K562 (cell line): ENCODE measurements around the gene STMN3. TPM values are rescaled to one million over a fixed set of nuclear protein-coding genes. Genes with fewer than 3 reads are reported as not detected.
A peak's percentile ranks its signal among the peaks of the same experiment; 100 is the strongest.

Experiments used
- ATAC-seq: fragments of 200-7000 bp; cut with Tn5 transposase; 3 replicates; pipeline ENCODE4 v1.9.1; 2020; ENCODE audit warnings: moderate library complexity
- BruUV-seq: library from RNA; stranded (reverse); fragments of 400-500 nt; replicated peaks from 2 replicates; lab custom pipeline; 2021; lab: Mats Ljungman, UMichigan
- CTCF ChIA-PET: fragments of 300-600 bp; formaldehyde crosslinking; extraction: SDS; loops from one replicate; lab custom pipeline; 2021; ENCODE audit warnings: low intra/inter-chr PET ratio; lab: Yijun Ruan, JAX
- POLR2A ChIA-PET: fragments of 300-600, 350-650 bp; sonication (Branson Sonifier 250); formaldehyde crosslinking; extraction: SDS; loops from one replicate; lab custom pipeline; 2021; ENCODE audit warnings: antibody characterized with exemption, inconsistent platforms; lab: Yijun Ruan, JAX
- DNase-seq, 4 experiments: peaks; one replicate each; pipeline versions ENCODE4 v3.0.0 to v3.0.0-alpha.2; 2011 to 2018; ENCODE audit warnings: low spot score in 3 of 4, mixed read lengths in 3 of 4; ENCODE audit errors: extremely low read depth in 1 of 4
- FAIRE-seq: peaks from 2 replicates; lab custom pipeline; 2011; peaks lifted over from hg19 to GRCh38; lab: Jason Lieb, UNC
- H2AFZ ChIP-seq: 2 replicates; pipeline ENCODE4 v1.6.0; 2011; ENCODE audit warnings: low read depth, low read length, control low read depth, inconsistent platforms
- H3K27ac ChIP-seq: fragments of 200-600 bp; 3 replicates; pipeline ENCODE4 v1.8.0; 2011; ENCODE audit warnings: low read depth, mild to moderate bottlenecking, control low read depth, inconsistent platforms, low read length, moderate library complexity, mixed read lengths; ENCODE audit errors: extremely low read depth
- H3K27me3 ChIP-seq, 2 experiments: fragments of 300-600 bp in 1 of 2; 2 replicates in 1 of 2; 3 replicates in 1 of 2; pipeline versions ENCODE4 v1.6.0 to v1.8.0; 2011; ENCODE audit warnings: inconsistent platforms in 2 of 2, low read length in 2 of 2, mild to moderate bottlenecking in 1 of 2, mixed read lengths in 1 of 2, moderate library complexity in 1 of 2; ENCODE audit not compliant: control insufficient read depth in 2 of 2, insufficient read depth in 2 of 2
- H3K36me3 ChIP-seq: fragments of 300-600 bp; 3 replicates; pipeline ENCODE4 v1.8.0; 2011; ENCODE audit warnings: mild to moderate bottlenecking, low read length, inconsistent platforms; ENCODE audit not compliant: control insufficient read depth, insufficient read depth
- H3K4me1 ChIP-seq, 2 experiments: fragments of 200-600 bp in 1 of 2; replicated peaks in 1 of 2; 2 replicates in 1 of 2; 3 replicates in 1 of 2; pipeline versions ENCODE4 v1.5.1 to v1.8.0; 2011; ENCODE audit warnings: inconsistent platforms in 2 of 2, low read length in 2 of 2, mild to moderate bottlenecking in 1 of 2, mixed read lengths in 1 of 2, moderate library complexity in 1 of 2; ENCODE audit not compliant: control insufficient read depth in 2 of 2, insufficient read depth in 2 of 2
- H3K4me2 ChIP-seq: 2 replicates; pipeline ENCODE4 v1.6.1; 2011; ENCODE audit warnings: low read length, control low read depth, inconsistent platforms, mixed read lengths; ENCODE audit not compliant: insufficient read depth
- H3K4me3 ChIP-seq: fragments of 200-600 bp; sonication (generic), shearing (Covaris generic); 2 replicates; pipeline ENCODE4 v1.5.1; 2016; ENCODE audit warnings: control low read depth, inconsistent platforms
- H3K79me2 ChIP-seq: fragments of 200-600 bp; 3 replicates; pipeline ENCODE4 v1.8.0; 2011; ENCODE audit warnings: low read length, inconsistent platforms; ENCODE audit not compliant: control insufficient read depth, insufficient read depth
- H3K9ac ChIP-seq, 2 experiments: 2 replicates each; pipeline versions ENCODE4 v1.6.0 to v1.6.1; 2011; ENCODE audit warnings: low read depth in 2 of 2, low read length in 2 of 2, control low read depth in 1 of 2, inconsistent platforms in 1 of 2, mild to moderate bottlenecking in 1 of 2, mixed read lengths in 1 of 2; ENCODE audit not compliant: insufficient read depth in 1 of 2
- H3K9me1 ChIP-seq: one replicate; pipeline ENCODE4 v1.6.0; 2011; ENCODE audit warnings: inconsistent platforms, mild to moderate bottlenecking, low read length, moderate library complexity; ENCODE audit not compliant: control insufficient read depth, insufficient read depth
- H3K9me3 ChIP-seq: replicated peaks from 2 replicates; pipeline ENCODE4 v1.5.1; 2011; ENCODE audit warnings: low read depth, low read length, inconsistent platforms; ENCODE audit not compliant: control insufficient read depth, insufficient read depth
- H4K20me1 ChIP-seq: replicated peaks from 2 replicates; pipeline ENCODE4 v1.6.1; 2011; ENCODE audit warnings: low read length, inconsistent platforms, mixed read lengths; ENCODE audit not compliant: control insufficient read depth, insufficient read depth
- HDAC1 ChIP-seq, 2 experiments: fragments of 450-650 bp; IDR thresholded peaks; 2 replicates each; pipeline ENCODE4 v1.6.1; 2016 to 2017; ENCODE audit warnings: inconsistent platforms in 1 of 2, mild to moderate bottlenecking in 1 of 2, moderate library complexity in 1 of 2
- HDAC3 ChIP-seq: fragments of 450-650 bp; IDR thresholded peaks from 2 replicates; pipeline ENCODE4 v1.6.1; 2018; ENCODE audit warnings: borderline replicate concordance, mild to moderate bottlenecking, moderate library complexity; ENCODE audit not compliant: partially characterized antibody
- PTRF ChIP-seq: fragments of 450-650 bp; IDR thresholded peaks from 2 replicates; pipeline ENCODE4 v1.6.1; 2016; ENCODE audit warnings: mild to moderate bottlenecking, missing genetic modification characterization, missing compliant biosample characterization
- SPI1 ChIP-seq: IDR thresholded peaks from 2 replicates; pipeline ENCODE4 v1.6.1; 2011; ENCODE audit warnings: low read depth, low read length, control low read depth, borderline replicate concordance
- SRF ChIP-seq, 2 experiments: fragments of 250-450, 450-650 bp in 1 of 2; sonication (Bioruptor Pico) in 1 of 2; sonication (generic) in 1 of 2; formaldehyde crosslinking; IDR thresholded peaks; 2 replicates each; pipeline versions ENCODE4 v1.5.0 to v1.5.1; 2020 to 2022; ENCODE audit warnings: mild to moderate bottlenecking in 1 of 2, missing genetic modification reagents in 1 of 2
- WGBS: fragments of 100-300 bp; shearing (Covaris generic); methylation state at CpG from one replicate; pipeline ENCODE4 v1.1.6; 2016; ENCODE audit warnings: low coverage, mixed read lengths; ENCODE audit not compliant: insufficient coverage; ENCODE audit errors: missing lambda C conversion rate; 5-methylcytosine and 5-hydroxymethylcytosine counted together
- in situ Hi-C: fragments of 300-500 bp; cut with MboI; formaldehyde crosslinking; loops from 4 replicates; pipeline ENCODE4 v1.15.0; 2018; ENCODE audit warnings: inconsistent platforms, mixed read lengths
- intact Hi-C: fragments of 100-400 bp; cut with micrococcal nuclease; formaldehyde crosslinking; loops from 2 replicates; pipeline ENCODE4 v1.14.2; 2022
- polyA plus RNA-seq, 8 experiments: library from polyadenylated mRNA; depleted of rRNA in 4 of 8; stranded (reverse) in 5 of 8; unstranded in 3 of 8; fragments of >200 nt; fragmentation: Nextera tagmentation in 2 of 8; fragmentation: Illumina TruSeq in 1 of 8; extraction: Ambion mirVana in 2 of 8; extraction: Trizol in 1 of 8; gene quantifications; 2 replicates each; pipeline versions ENCODE4 v1.2.1 to v1.2.3, GENCODE V29; 2011 to 2014; ENCODE audit warnings: inconsistent platforms in 1 of 8, missing spikeins in 1 of 8
- total RNA-seq, 7 experiments: library from RNA; depleted of rRNA in 6 of 7; stranded (reverse); fragments of >200 nt in 6 of 7; fragmentation: Illumina TruSeq in 2 of 7; extraction: Trizol in 2 of 7; gene quantifications; 2 replicates each; pipeline versions ENCODE4 v1.2.1 to v1.2.3, GENCODE V29; 2011 to 2021; ENCODE audit warnings: low replicate concordance in 1 of 7
- TF ChIP-seq, protein P1 (sequence below), 2 experiments: fragments of 450-650 bp; IDR thresholded peaks; 2 replicates each; pipeline ENCODE4 v1.6.1; 2016; ENCODE audit warnings: mild to moderate bottlenecking in 2 of 2, borderline replicate concordance in 1 of 2, low read depth in 1 of 2, moderate library complexity in 1 of 2

Gene STMN3
- total and polyA plus RNA-seq, 9 of the 15 experiments (the other 6 are each of a cell fraction or from before 2014, with no cell fraction given): 0.70 to 65.6 (median 29.4) TPM

DNA sequence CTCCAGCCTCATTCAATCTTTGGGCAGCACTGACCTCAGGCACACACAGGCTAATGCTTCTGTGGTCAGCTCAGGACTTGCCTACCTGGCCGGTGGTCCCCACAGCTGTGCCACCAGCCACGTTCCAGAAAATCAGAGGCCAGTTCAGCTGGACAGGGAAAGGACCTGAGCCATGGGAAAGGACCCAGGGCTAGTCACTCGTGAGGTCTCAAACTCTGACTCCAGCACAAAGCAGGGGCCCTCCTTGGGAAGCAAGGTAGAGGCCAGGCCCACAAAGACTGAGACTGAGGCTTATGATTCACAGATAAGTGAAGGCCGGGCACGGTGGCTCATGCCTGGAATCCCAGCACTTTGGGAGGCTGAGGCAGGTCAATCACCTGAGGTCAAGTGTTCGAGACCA lies 56.8 kb downstream of the STMN3 start:
- Histone ChIP-seq H3K4me3 (no peak overlapping the region), H3K9me1 (peaks cover 9% of the 10 kb centered on the region), H2AFZ (no peak overlapping the region), H3K27ac (no peak overlapping the region), H3K9me3 (no peaks in the 10 kb centered on the region), H3K27me3 (no peaks in the 10 kb centered on the region), H4K20me1 (no peaks in the 10 kb centered on the region), H3K36me3 (peaks cover 51% of the 10 kb centered on the region; the same call in 2 of the 3 replicates), H3K79me2 (no peaks in the 10 kb centered on the region), H3K9ac (peak overlapping the region in 1 of 2 experiments; percentile 7; a peak in 1 of 4 replicates), H3K4me2 (no peak overlapping the region), H3K4me1 (peaks cover 0 to 10% of the 10 kb centered on the region in 2 experiments; a peak in 2 of 5 replicates)
- intact Hi-C loops: no loop called here
- FAIRE-seq: no peak
- no TSS peak for BruUV-seq
- in situ Hi-C loops: no loop called here
- POLR2A ChIA-PET: interaction anchor here (0.5 to 0.6 kb wide), 2 partner anchors 14 to 22 kb away, joined by 3 read pairs; no protein-coding TSS in a partner anchor
- ATAC-seq: no peak
- TF ChIP-seq HDAC1 (IDR thresholded peaks at IDR 0.05) (no peak), SPI1 (no peak), HDAC3 (no peak), SRF (CRISPR knock-in tag; IDR thresholded peaks at IDR 0.05) (no peak), PTRF (tag) (no peak)
- TF ChIP-seq, protein P1, sequence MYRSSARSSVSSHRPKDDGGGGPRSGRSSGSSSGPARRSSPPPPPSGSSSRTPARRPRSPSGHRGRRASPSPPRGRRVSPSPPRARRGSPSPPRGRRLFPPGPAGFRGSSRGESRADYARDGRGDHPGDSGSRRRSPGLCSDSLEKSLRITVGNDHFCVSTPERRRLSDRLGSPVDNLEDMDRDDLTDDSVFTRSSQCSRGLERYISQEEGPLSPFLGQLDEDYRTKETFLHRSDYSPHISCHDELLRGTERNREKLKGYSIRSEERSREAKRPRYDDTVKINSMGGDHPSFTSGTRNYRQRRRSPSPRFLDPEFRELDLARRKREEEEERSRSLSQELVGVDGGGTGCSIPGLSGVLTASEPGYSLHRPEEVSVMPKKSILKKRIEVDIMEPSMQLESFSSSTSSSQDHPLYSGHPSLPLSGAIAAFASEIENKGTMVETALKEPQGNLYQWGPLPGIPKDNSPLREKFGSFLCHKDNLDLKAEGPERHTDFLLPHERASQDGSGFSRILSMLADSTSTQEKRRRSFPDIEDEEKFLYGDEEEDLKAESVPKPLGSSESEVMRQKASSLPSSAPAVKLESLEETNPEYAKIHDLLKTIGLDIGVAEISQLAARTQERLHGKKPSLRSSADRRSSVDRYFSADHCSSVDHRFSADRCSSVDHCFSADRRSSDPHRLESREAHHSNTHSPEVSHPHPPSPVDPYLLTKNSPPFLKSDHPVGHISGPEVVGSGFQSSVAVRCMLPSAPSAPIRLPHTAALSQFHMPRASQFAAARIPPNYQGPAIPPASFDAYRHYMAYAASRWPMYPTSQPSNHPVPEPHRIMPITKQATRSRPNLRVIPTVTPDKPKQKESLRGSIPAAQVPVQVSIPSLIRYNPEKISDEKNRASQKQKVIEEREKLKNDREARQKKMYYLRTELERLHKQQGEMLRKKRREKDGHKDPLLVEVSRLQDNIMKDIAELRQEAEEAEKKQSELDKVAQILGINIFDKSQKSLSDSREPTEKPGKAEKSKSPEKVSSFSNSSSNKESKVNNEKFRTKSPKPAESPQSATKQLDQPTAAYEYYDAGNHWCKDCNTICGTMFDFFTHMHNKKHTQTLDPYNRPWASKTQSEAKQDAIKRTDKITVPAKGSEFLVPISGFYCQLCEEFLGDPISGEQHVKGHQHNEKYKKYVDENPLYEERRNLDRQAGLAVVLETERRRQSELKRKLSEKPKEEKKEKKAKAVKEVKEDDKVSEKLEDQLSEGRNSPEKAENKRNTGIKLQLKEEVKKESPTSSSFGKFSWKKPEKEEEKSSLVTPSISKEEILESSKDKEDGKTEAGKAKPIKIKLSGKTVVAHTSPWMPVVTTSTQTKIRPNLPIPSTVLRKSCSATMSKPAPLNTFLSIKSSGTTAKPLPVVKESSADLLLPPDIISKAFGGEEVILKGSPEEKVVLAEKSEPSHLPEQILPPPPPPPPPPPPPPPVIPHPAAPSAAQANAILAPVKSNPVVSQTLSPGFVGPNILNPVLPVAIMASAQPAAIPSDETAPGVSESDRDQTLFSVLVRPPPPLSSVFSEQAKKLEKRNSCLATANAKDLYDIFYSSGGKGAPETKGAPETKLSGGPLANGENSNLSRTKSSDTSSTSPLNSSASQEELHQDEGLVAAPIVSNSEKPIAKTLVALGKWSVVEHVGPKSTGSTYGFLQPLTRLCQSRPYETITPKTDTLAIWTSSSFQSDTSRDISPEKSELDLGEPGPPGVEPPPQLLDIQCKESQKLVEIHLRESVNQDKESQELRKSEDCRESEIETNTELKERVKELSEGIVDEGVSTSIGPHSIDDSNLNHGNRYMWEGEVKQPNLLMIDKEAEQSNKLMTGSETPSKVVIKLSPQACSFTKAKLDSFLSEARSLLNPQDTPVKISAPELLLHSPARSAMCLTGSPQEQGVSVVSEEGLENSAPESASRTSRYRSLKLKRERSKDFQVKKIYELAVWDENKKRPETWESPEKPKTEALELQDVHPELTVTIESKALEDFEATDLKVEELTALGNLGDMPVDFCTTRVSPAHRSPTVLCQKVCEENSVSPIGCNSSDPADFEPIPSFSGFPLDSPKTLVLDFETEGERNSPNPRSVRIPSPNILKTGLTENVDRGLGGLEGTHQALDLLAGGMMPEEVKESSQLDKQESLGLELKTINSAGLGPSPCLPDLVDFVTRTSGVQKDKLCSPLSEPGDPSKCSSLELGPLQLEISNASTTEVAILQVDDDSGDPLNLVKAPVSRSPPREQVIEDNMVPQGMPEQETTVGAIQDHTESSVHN (IDR thresholded peaks at IDR 0.05; ENCODE audit: borderline replicate concordance in 1 of 2, low read depth in 1 of 2): no peak
- 67% methylated on average over 6 of the region's 6 CpGs for WGBS
- DNase-seq: no peak
- CTCF ChIA-PET: no interaction called here
